Posterior vena cava (tissue), 2 donors: ENCODE results near the gene RIPPLY2. TPM values are rescaled to one million over a fixed set of nuclear protein-coding genes. Genes with fewer than 3 reads are reported as not detected.
"Not testable (repeated sequence)": the region's sequence is repeated elsewhere in the genome, so short reads cannot be mapped to it uniquely, and the experiment has no call there.

Experiments used
- DNase-seq: peaks from one replicate; pipeline ENCODE4 v3.0.0-alpha.2; 2020; ENCODE audit warnings: low spot score
- intact Hi-C, 2 donors: fragments of 100-400 bp; cut with DNase I; formaldehyde crosslinking; loops; one replicate each; pipeline versions ENCODE4 v1.14.1 to v1.14.2; 2022 to 2023
- long read RNA-seq, 2 donors: library from polyadenylated mRNA; unstranded; transcript quantifications; one replicate each; pipeline ENCODE4 v2.0.0, GENCODE V29; 2020 to 2021
- total RNA-seq, 2 donors: library from RNA; stranded (reverse); fragmentation: NEBNext Ultra II Directional; extraction: Animal tissue kit (Norgen Biotek cat#: 25700); gene quantifications; one replicate each; pipeline ENCODE4 v1.2.1, GENCODE V29; 2021
- donor health status: DM: yes; HTN: yes; CAD: no.
- donor health status: DM: yes; HTN: yes; CAD: no.

RIPPLY2 gene
- total RNA-seq, result not detected
- long read RNA-seq, donor 1, result 0 reads
- long read RNA-seq, donor 2, result 0 reads

DNA sequence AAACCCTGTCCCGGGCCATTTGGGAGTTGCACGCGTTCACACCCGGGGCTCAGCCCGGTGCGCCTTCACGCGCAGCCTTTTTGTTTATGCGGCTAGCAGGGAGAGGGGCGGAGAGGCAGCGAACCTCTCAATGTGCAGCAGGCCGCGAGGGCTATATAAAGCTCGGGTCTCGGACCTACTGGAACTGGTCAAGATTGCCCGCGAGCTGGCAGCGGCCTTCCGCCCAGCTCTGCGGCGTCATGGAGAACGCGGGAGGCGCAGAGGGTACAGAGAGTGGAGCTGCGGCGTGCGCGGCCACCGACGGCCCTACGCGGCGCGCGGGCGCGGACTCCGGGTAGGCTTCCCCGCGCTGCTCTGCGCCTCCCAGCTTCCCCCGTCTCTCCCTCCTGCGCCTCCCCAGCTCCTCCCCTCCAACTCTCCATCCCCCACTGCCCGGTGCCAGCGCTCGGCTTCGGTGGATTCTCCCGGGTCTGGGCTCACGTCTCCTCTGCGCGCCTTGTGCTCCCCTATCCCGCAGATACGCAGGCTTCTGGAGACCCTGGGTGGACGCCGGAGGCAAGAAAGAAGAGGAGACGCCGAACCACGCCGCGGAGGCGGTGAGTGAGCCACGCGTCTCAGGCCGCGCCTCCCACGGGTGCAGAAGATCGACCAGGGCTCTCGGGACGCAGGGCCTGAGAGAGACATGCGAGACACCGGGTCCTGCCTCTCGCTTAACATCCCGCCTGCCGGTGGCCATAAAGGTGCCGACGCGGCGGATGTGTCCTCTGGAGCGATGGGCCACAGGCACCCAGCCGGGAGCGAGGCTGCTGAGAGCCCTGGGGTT lies at the start of gene RIPPLY2:
RIPPLY2 (plus strand) TSS at position 183 of the 823 bp plus-strand sequence; CDS start at position 240, 57 bp downstream.
- DNase-seq, result peak; percentile 74
- intact Hi-C loops, result no loop called here

DNA sequence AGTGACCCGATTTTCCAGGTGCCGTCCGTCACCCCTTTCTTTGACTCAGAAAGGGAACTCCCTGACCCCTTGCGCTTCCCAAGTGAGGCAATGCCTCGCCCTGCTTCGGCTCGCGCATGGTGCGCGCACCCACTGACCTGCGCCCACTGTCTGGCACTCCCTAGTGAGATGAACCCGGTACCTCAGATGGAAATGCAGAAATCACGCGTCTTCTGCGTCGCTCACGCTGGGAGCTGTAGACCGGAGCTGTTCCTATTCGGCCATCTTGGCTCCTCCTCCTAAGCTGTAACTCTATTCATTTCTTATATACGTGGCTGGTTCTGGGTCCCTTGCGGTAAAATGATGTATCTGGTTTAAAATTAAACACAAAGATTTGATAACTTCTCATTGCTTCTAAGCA lies 49.7 kb upstream of the RIPPLY2 start:
- DNase-seq, intact Hi-C loops: not testable (repeated sequence)

GRCh38 chr6:83804886-83805285 lies 48.3 kb upstream of the RIPPLY2 start:
- intact Hi-C loops, result no loop called here
- no peak for DNase-seq

DNA sequence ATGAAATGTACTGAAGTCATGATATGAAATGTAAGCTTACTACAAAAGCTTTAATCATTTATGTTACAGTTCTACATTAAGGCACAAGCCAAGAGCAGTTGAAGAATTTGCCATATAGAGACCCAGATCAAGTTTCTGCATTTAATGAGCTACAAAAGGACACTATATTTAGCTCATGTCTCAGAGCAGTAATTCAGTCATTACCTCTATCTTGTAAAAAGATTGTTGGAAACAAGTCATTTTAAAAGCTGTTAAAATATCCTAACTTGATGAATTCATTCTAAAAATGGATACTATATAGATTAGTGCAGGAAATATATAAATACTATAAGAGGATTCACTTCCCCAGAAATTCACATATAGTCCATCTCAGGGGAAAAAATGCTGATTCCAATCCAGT lies 45.2 kb upstream of the RIPPLY2 start:
- intact Hi-C loops, result no loop called here
- no peak for DNase-seq

DNA sequence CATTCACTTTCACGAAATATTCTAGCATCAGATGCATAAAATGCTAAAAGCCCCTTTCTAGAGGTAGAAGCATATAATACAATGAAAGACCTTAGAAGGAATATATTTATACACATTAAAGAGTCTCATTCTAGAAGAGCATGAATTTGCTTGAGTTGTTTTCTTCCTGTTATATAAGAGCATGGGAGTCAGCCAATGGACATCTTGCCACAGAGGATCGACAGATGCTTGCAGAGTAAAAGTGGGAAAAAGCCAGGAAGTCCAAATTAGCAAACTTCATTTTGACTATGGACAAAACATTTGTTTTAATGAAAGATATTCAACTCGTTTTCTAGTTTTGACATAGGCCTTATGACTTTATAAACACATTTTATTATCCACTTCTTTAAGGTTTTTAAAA lies 44.2 kb upstream of the RIPPLY2 start:
- intact Hi-C loops, result no loop called here

DNA sequence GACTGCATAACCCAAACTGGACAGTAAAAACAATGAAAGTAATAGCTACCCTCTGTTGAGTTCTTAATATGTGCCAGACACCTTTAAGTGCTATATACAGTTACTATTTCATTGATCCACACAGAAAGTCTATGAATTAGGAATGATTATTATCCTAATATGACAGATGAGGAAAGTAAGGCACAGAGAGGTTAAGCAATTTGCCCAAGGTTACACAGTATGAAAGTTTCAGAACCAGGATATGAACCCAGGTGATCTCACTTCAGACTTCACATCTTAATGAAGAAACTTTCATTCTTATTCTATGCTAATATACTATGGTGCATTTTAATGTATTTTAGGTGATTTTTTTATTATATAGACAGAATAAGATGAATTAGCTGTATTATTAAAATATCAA lies 40.6 kb upstream of the RIPPLY2 start:
- DNase-seq, result no peak
- intact Hi-C loops, result no loop called here

More for the DNA sequence above, 44.2 kb upstream of the RIPPLY2 start:
- no peak for DNase-seq

DNA sequence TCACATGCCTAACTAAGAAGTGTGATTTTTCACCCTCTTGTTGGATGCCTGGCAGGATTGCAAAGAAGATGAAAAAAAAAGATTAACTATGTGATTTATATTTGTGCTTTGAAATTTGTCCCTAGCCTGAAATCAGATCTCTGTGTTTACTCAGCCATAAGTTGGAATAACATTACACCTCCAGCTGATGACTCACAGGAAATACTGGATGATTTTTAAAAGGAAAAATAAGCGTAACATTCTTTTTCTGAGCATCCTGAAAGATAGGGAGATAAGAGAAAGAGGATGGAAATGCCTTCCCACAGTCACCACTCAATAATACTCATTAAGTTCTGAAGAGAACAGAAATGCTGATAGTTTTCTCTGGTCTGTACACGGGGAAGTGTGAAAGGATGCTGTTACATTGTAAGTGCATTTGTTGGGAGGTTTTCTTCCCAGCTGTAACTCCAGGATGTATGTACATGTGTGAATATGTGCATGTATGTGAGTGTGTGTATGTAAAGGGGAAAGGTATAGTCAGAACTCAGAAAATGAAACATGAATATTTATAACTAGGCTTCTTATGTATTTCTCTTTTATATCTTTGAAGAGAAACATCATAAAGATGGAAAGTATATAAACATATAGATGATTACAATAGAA lies 37.4 kb upstream of the RIPPLY2 start:
- no peak for DNase-seq
- intact Hi-C loops, result no loop called here

- no peak for DNase-seq
These were observed 30.5 kb upstream of the RIPPLY2 start for GRCh38 chr6:83822629-83823169.

DNA sequence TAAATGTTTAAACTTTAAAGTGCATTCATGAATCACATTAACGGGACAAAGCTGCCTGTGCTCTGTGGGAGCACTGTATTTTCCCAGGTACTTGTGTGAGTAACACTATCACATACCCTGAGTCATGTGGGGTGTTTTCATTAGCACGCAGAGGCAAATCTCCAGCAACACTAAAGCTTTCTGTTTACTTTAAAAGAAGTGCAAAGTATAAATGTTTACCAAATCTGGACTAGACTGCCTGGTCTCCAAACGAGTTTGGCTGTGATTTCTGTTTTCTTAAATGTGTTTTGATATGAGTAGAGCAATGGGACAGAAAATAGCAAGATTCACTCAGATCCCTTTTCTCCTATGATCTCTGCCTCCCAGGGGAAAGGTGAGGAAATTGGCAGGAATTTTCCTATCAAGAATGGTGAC lies 28.8 kb upstream of the RIPPLY2 start:
- intact Hi-C loops, result no loop called here
- no peak for DNase-seq

More at GRCh38 chr6:83822629-83823169, 30.5 kb upstream of the RIPPLY2 start:
- intact Hi-C loops, result no loop called here

DNA sequence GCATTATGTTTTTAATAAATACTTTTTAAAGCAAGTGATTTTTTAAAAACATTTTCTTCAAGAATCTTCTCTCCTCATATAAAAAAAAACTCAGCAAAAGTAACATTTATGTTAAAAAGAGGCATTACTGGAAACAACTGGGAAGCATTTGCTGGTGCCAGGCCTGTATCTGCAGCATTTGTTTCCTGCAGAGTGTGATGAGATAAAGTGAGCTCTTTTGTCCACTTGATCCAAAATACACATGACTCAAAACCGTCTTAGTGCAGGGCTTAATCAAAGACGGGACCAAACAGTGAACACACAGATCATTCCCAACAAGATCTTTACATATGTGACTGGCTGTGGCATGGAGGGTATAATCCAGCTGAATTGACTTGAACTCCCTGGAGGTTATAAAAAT lies 28.3 kb upstream of the RIPPLY2 start:
- intact Hi-C loops, result no loop called here
- DNase-seq, result no peak

DNA sequence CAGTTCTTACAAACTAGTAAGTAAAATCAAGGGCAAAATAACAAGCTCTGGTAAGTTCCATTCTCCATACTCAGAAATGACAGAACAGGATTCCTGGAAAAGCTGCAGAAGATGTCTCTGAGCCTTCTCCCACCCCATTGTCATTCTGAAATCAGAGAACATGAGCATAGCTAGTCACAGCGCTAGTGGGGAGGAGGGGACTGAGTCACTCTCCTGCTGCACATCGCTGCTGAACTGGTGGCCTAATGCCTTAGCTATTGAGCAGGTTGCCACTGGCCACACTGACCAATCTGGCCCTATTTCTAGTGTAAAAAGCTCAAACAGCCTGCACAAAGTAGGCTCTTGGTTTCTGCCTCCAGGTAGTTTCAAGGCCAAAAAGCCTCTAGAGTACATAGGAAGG lies 26.1 kb upstream of the RIPPLY2 start:
- DNase-seq, result no peak
- intact Hi-C loops, result no loop called here

GRCh38 chr6:83838727-83839126 lies 14.4 kb upstream of the RIPPLY2 start:
- DNase-seq, result no peak
- intact Hi-C loops, result no loop called here

GRCh38 chr6:83844170-83844569 lies 9.0 kb upstream of the RIPPLY2 start:
- DNase-seq, result no peak
- intact Hi-C loops, result no loop called here

DNA sequence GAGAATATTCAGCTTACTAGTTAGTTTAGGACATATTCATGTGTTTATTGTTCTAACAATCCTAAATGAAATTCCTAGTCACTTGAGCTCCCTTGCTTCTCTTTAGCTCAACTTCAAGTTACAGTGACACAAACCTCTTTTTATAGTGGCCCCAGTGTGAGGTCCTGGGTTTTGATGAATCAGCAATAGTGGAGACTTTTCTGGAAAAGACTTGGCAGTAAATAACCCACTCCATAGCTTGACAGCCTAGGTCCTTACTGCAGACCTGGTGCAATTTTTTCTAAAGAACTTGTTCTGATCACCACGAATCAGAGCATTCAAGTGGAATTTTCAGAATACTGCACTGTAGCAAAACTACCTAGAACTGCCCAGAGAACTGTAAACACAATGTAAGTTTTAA lies 6.9 kb upstream of the RIPPLY2 start:
- no peak for DNase-seq
- intact Hi-C loops, result no loop called here

GRCh38 chr6:83847179-83847578 lies 6.0 kb upstream of the RIPPLY2 start:
- intact Hi-C loops, result no loop called here
- no peak for DNase-seq

DNA sequence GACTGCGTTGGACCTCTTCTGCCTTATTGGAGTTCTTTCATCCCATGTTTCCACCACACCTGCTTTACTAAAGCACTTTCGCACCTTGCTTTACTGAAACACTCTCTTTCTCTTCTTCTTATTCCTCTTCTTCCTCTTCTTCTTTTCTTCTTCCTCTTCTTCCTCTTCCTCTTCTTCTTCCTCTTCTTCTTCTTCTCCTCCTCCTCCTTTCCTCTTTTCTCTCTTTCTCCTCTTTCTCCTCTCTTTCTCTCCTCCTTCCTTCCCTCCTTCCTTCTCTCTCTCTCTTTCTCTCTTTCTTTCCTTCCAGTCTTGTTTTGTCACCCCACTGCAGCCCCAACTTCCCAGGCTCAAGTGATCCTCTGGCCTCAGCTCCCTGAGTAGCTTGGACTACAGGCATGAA lies 4.0 kb upstream of the RIPPLY2 start:
- intact Hi-C loops, result no loop called here
- no peak for DNase-seq

- DNase-seq, result no peak
- intact Hi-C loops, result no loop called here
These were observed 3.5 kb upstream of the RIPPLY2 start for GRCh38 chr6:83849610-83850009.

- no peak for DNase-seq
- intact Hi-C loops, result no loop called here
These were observed 507 bp upstream of the RIPPLY2 start for GRCh38 chr6:83852528-83853177.

- no peak for DNase-seq
- intact Hi-C loops, result no loop called here
These were observed 891 bp downstream of the RIPPLY2 start for GRCh38 chr6:83854001-83854501.

DNA sequence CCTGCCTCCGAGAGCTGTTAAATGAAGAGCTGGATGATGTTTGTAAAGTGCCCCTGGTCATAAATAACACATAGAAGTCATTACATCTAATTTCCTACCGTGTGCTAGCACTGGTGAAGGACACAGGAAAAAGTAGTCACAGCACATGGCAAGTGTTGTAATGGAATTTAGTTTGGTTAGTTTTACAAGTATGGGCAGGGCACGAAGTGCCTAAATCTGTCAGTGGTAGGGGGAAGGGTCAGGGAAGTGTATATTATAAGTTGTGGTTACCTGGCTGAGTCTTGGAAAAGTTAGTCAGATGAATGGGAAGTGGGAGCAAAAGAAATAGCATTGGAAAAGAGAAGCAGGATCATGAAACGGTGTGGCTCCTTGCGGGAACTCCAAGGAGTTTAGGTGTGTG lies 1.6 kb downstream of the RIPPLY2 start:
- intact Hi-C loops, result no loop called here

More for the DNA sequence above, 1.6 kb downstream of the RIPPLY2 start:
- no peak for DNase-seq
